Left lobe of liver (tissue), 2 donors: ENCODE data around the gene HSD17B14. TPM values are rescaled to one million over a fixed set of nuclear protein-coding genes. Genes with fewer than 3 reads are reported as not detected.

ENCODE experiments used
- ATAC-seq: fragments of 200-7000 bp; cut with Tn5 transposase; one replicate; pipeline ENCODE4 v1.9.1; 2020; ENCODE audit warnings: mild to moderate bottlenecking, moderate library complexity
- DNase-seq: peaks from one replicate; pipeline ENCODE4 v3.0.0-alpha.2; 2020; ENCODE audit warnings: low spot score
- total RNA-seq: library from RNA; stranded (reverse); gene quantifications from one replicate; pipeline ENCODE4 v1.2.1, GENCODE V29; 2021
- donor health status: DM: no; HTN: no; CAD: no; lungs with moderate emphysema.
- donor health status: DM: no; HTN: yes; CAD: no.

The HSD17B14 gene
- total RNA-seq, 1 donor from 2014 or later, result 15.7 TPM

- DNase-seq, result no peak
- ATAC-seq, result no peak
These were observed 5.3 kb downstream of the HSD17B14 start for GRCh38 chr19:48830965-48831364.

- no peak for DNase-seq
- ATAC-seq, result no peak
These were observed 6.2 kb downstream of the HSD17B14 start for GRCh38 chr19:48830088-48830487.

- ATAC-seq, result peak; percentile 84
These were observed 9.7 kb downstream of the HSD17B14 start for GRCh38 chr19:48826606-48827020.

GRCh38 chr19:48822514-48822913, 13.8 kb downstream of the HSD17B14 start:
- ATAC-seq (no peak), DNase-seq (no peak)

More at GRCh38 chr19:48826606-48827020, 9.7 kb downstream of the HSD17B14 start:
- peak; percentile 92 for DNase-seq

GRCh38 chr19:48821633-48822032, 14.7 kb downstream of the HSD17B14 start:
- no peak for ATAC-seq
- no peak for DNase-seq

- DNase-seq, result peak; percentile 97
- ATAC-seq, result peak; percentile 80
These were observed 16.9 kb downstream of the HSD17B14 start for GRCh38 chr19:48819366-48819816.

GRCh38 chr19:48818234-48818820, 18.0 kb downstream of the HSD17B14 start:
- DNase-seq (peak; percentile 58), ATAC-seq (peak; percentile 19)

GRCh38 chr19:48817585-48818124, 18.6 kb downstream of the HSD17B14 start:
- ATAC-seq, result no peak
- DNase-seq, result no peak

- ATAC-seq (peak; percentile 16), DNase-seq (no peak)
These were observed 20.3 kb downstream of the HSD17B14 start for GRCh38 chr19:48815870-48816501.

- ATAC-seq (no peak), DNase-seq (no peak)
These were observed 21.4 kb downstream of the HSD17B14 start for GRCh38 chr19:48814895-48815294.

- peak; percentile 56 for DNase-seq
- no peak for ATAC-seq
These were observed 23.0 kb downstream of the HSD17B14 start for GRCh38 chr19:48813123-48813913.

GRCh38 chr19:48812094-48812929, 24.0 kb downstream of the HSD17B14 start:
- ATAC-seq (peak; percentile 74), DNase-seq (peak; percentile 98)

GRCh38 chr19:48810151-48810550, 26.1 kb downstream of the HSD17B14 start:
- ATAC-seq (no peak), DNase-seq (no peak)

- DNase-seq (peak; percentile 87), ATAC-seq (peak; percentile 48)
These were observed 28.5 kb downstream of the HSD17B14 start for GRCh38 chr19:48807590-48808308.

- peak; percentile 92 for DNase-seq
- peak; percentile 73 for ATAC-seq
These were observed 29.3 kb downstream of the HSD17B14 start for GRCh38 chr19:48806818-48807589.

- DNase-seq (peak; percentile 79), ATAC-seq (no peak)
These were observed 29.8 kb downstream of the HSD17B14 start for GRCh38 chr19:48806518-48806817.

- ATAC-seq, result no peak
- DNase-seq, result no peak
These were observed 30.8 kb downstream of the HSD17B14 start for GRCh38 chr19:48805452-48805851.

- no peak for ATAC-seq
- DNase-seq, result no peak
These were observed 31.8 kb downstream of the HSD17B14 start for GRCh38 chr19:48804496-48804895.

GRCh38 chr19:48802623-48803022, 33.7 kb downstream of the HSD17B14 start:
- ATAC-seq (no peak), DNase-seq (no peak)
